Peyer's patch (tissue), 4 donors: ENCODE data around the gene CCNC. TPM values are rescaled to one million over a fixed set of nuclear protein-coding genes. Genes with fewer than 3 reads are reported as not detected.

Experiments used
- DNase-seq, 3 donors: peaks; one replicate each; pipeline ENCODE4 v3.0.0-alpha.2; 2017 to 2019
- H3K27ac ChIP-seq, 4 donors: fragments of 200-600 bp; sonication (generic); one replicate each; pipeline ENCODE4 v1.5.1; 2016 to 2019
- H3K27me3 ChIP-seq, 2 donors: fragments of 200-600 bp; sonication (generic); one replicate each; pipeline ENCODE4 v1.5.1; 2019
- H3K36me3 ChIP-seq, 3 donors: fragments of 200-600 bp; sonication (generic); one replicate each; pipeline ENCODE4 v1.5.1; 2016 to 2019
- H3K4me1 ChIP-seq, 4 donors: fragments of 200-600 bp; sonication (generic); one replicate each; pipeline ENCODE4 v1.5.1; 2016 to 2019
- H3K4me3 ChIP-seq, 4 donors: fragments of 200-600 bp; sonication (generic); 1 replicate in 3 of 4; 2 replicates in 1 of 4; pipeline ENCODE4 v1.5.1; 2016 to 2019; ENCODE audit warnings: mild to moderate bottlenecking in 1 of 4
- H3K9me3 ChIP-seq, 4 donors: fragments of 200-600 bp; sonication (generic); one replicate each; pipeline ENCODE4 v1.5.1; 2016 to 2019; ENCODE audit warnings: mild to moderate bottlenecking in 1 of 4
- CTCF ChIP-seq, 6 experiments: fragments of 450-650 bp in 4 of 6; fragments of 200-600 bp in 2 of 6; sonication (generic) in 1 of 6; IDR thresholded peaks; one replicate each; pipeline ENCODE4 v1.5.1; 2017 to 2019; ENCODE audit warnings: antibody characterized with exemption in 6 of 6, mild to moderate bottlenecking in 3 of 6, moderate library complexity in 1 of 6
- POLR2A ChIP-seq, 2 donors: fragments of 450-650 bp; IDR thresholded peaks; one replicate each; pipeline ENCODE4 v1.5.1; 2017; ENCODE audit warnings: antibody characterized with exemption in 2 of 2, mild to moderate bottlenecking in 2 of 2, moderate library complexity in 2 of 2
- small RNA-seq, 2 donors: library from RNA; depleted of rRNA; stranded (forward); fragments of <200 nt; gene quantifications; one replicate each; pipeline ENCODE3, GENCODE V24; 2016
- total RNA-seq, 4 donors: library from RNA; depleted of rRNA; stranded (reverse); fragments of >200 nt; gene quantifications; one replicate each; pipeline ENCODE4 v1.1.0, GENCODE V29; 2016

The CCNC gene
- total RNA-seq, 4 donors from 2014 or later = 35.8 to 45.5 (median 40.9) TPM

- Histone ChIP-seq H3K27me3 (no peaks in the 10 kb centered on the region), H3K4me1 (no peaks in the 10 kb centered on the region), H3K4me3 (no peak overlapping the region), H3K27ac (no peak overlapping the region), H3K36me3 (peaks cover 0 to 47% (median 0%) of the 10 kb centered on the region in 3 donors), H3K9me3 (no peaks in the 10 kb centered on the region)
- no peak for DNase-seq
- no peak for TF ChIP-seq CTCF (IDR thresholded peaks at IDR 0.05)
- TF ChIP-seq POLR2A (IDR thresholded peaks at IDR 0.05) = no peak
Measured at GRCh38 chr6:99501762-99502161, 66.7 kb downstream of the CCNC start.

DNA sequence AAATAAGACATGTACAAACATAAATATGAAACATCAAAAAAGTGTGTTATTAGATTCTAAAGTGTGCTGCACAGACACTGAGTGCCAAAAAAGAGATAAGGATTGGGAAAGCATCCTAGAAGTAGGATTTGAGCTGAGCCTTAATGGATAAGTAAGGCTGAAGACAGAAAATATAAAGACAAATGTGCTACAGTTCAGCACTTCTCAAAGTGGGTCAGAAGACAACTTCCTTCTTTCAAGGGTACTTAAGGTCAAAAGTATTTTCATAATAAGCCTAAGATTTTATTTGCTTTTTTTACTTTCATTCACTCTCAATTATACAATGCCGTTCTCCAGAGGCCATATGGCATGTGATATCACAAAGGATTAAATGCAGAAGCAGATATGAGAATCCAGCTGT is 70.0 kb downstream of the CCNC start:
- H3K9me3 ChIP-seq = no peaks in the 10 kb centered on the region
- DNase-seq = no peak
- H3K27me3 ChIP-seq = no peaks in the 10 kb centered on the region
- peaks cover 0 to 28% (median 0%) of the 10 kb centered on the region in 3 donors for H3K36me3 ChIP-seq
- no peaks in the 10 kb centered on the region for H3K4me1 ChIP-seq
- H3K27ac ChIP-seq = no peak overlapping the region
- TF ChIP-seq POLR2A (IDR thresholded peaks at IDR 0.05) (no peak), CTCF (IDR thresholded peaks at IDR 0.05) (no peak)
- no peak overlapping the region for H3K4me3 ChIP-seq

GRCh38 chr6:99495466-99495865 is 73.0 kb downstream of the CCNC start:
- TF ChIP-seq POLR2A (IDR thresholded peaks at IDR 0.05) = no peak
- no peak for TF ChIP-seq CTCF (IDR thresholded peaks at IDR 0.05)
- DNase-seq = no peak
- H3K27me3 ChIP-seq = no peaks in the 10 kb centered on the region
- H3K36me3 ChIP-seq = peaks cover 0 to 5% (median 0%) of the 10 kb centered on the region in 3 donors
- no peak overlapping the region for H3K4me3 ChIP-seq
- H3K4me1 ChIP-seq = peaks cover 0 to 7% (median 0%) of the 10 kb centered on the region in 4 donors
- H3K9me3 ChIP-seq = no peaks in the 10 kb centered on the region
- no peak overlapping the region for H3K27ac ChIP-seq

Small RNAs within 50 kb of the gene (small RNA-seq; reads per million reads assigned to genes)
- gene RF00019 = 0 reads per million in 2 donors

Other genes starting within 250 kb of the CCNC start
- gene FAXC, start 219.0 kb downstream of the CCNC start, total RNA-seq = 1 to 10 TPM in 3 of 4 donors, under 1 TPM in 1; under 0.01 to 6.6 (median 2.1) TPM
- 1 to 10 TPM in 2 of 4 donors, under 1 TPM in 1, not detected in 1; 0.95 to 7.2 (median 1.7) TPM for gene COQ3, start 174.5 kb downstream of the CCNC start, total RNA-seq
- 100 to 1,000 TPM; 141 to 486 (median 204) TPM for gene PNISR, start 143.4 kb downstream of the CCNC start, total RNA-seq
- 100 to 1,000 TPM in 1 of 4 donors, 10 to 100 TPM in 3; 21.7 to 104 (median 28.7) TPM for gene USP45, start 53.2 kb downstream of the CCNC start, total RNA-seq
- gene PRDM13, start 38.2 kb upstream of the CCNC start, total RNA-seq = not detected